Activated T-cell treated with anti-CD3 and anti-CD28 coated beads, Interleukin-2, amount 50 U/mL, for 24 hours (primary cell): ENCODE results near the gene RNF181.

Source experiments
- DNase-seq: peaks from one replicate; pipeline ENCODE4 v3.0.0-alpha.2; 2020
- H3K27ac Mint-ChIP-seq: 2 replicates; pipeline ENCODE4 v1.8.0; 2020; ENCODE audit warnings: mild to moderate bottlenecking, mixed read lengths
- H3K27me3 Mint-ChIP-seq: 2 replicates; pipeline ENCODE4 v1.8.0; 2020; ENCODE audit warnings: mixed read lengths
- H3K36me3 Mint-ChIP-seq: 2 replicates; pipeline ENCODE4 v1.8.0; 2020; ENCODE audit warnings: low read depth, mixed read lengths
- H3K4me1 Mint-ChIP-seq: 2 replicates; pipeline ENCODE4 v1.8.0; 2020; ENCODE audit warnings: low read depth, mixed read lengths
- H3K4me3 Mint-ChIP-seq: 2 replicates; pipeline ENCODE4 v1.8.0; 2020; ENCODE audit warnings: mild to moderate bottlenecking, moderate library complexity, mixed read lengths
- H3K9me3 Mint-ChIP-seq: 2 replicates; pipeline ENCODE4 v1.8.0; 2020; ENCODE audit warnings: mixed read lengths

RNF181 gene, protein sequence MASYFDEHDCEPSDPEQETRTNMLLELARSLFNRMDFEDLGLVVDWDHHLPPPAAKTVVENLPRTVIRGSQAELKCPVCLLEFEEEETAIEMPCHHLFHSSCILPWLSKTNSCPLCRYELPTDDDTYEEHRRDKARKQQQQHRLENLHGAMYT

DNA sequence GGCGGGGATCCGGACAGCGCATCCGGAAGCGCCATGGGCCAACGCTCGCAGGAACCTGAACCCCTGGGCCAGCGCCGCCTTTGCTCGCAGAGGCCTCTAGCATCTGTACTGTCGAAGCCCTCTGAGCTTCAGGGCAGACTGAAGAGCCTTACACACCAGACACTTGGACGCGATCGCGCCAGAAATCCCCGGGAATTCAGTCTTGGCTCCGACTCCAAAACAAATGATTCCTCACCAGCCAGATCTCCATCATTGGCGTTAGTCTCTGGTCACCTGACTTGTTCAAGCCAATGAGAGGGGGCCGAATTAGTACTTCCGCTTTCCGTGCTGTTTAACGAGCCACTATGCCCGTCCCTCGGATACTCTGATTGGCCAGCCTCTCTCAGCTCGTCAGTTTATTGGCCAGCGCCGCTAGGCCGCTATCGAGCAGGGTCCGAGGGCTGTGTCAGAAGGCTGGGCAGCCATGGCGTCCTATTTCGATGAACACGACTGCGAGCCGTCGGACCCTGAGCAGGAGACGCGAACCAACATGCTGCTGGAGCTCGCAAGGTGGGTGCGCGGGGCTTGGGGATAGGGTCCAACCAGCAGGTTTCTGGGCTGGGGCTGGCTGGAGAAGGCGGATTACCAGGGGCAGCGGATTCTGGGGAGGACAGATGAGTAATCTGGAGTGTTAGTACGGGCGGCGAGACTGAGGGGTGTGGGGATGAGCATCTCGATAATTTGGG lies at the start of gene RNF181:
Gene RNF181, plus strand, starts transcription at position 445 of the 725 bp plus-strand sequence. Its CDS starts 19 bp downstream, at position 464.
- Mint-ChIP-seq H3K4me3 (peak within 1 kb of the TSS; percentile 95), H3K27ac (peak within 1 kb of the TSS; percentile 96), H3K4me1 (peaks cover 40% of the 10 kb centered on the region), H3K27me3 (no peaks in the 10 kb centered on the region), H3K36me3 (peaks cover 52% of the 10 kb centered on the region), H3K9me3 (no peaks in the 10 kb centered on the region)
- DNase-seq, result peak; percentile 87

DNA sequence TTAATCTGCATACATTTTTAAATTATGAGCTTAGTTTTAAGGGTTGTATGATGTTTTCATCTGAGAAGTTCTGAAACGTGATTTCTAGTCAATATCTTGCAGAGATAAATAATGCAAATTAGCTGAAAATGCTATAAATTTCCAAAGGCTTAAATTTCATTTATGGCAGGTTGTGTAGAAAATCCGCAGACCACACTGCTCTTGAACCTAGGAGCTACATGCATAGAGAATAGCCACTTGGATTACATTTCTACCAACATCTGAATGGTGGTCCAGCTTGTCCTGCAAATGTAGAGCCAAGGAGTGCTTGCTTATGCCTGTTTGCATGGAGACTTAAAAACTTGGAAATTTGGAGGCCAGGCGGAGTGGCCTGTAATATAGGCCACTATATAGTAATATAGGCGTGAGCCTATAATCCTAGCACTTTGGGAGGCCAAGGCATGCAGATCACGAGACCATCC lies 49.7 kb upstream of the RNF181 start:
- Mint-ChIP-seq H3K9me3 (no peaks in the 10 kb centered on the region), H3K36me3 (peaks cover 93% of the 10 kb centered on the region), H3K4me3 (no peak overlapping the region), H3K4me1 (peaks cover 31% of the 10 kb centered on the region), H3K27ac (peak overlapping the region; percentile 99), H3K27me3 (no peaks in the 10 kb centered on the region)
- DNase-seq, result no peak

DNA sequence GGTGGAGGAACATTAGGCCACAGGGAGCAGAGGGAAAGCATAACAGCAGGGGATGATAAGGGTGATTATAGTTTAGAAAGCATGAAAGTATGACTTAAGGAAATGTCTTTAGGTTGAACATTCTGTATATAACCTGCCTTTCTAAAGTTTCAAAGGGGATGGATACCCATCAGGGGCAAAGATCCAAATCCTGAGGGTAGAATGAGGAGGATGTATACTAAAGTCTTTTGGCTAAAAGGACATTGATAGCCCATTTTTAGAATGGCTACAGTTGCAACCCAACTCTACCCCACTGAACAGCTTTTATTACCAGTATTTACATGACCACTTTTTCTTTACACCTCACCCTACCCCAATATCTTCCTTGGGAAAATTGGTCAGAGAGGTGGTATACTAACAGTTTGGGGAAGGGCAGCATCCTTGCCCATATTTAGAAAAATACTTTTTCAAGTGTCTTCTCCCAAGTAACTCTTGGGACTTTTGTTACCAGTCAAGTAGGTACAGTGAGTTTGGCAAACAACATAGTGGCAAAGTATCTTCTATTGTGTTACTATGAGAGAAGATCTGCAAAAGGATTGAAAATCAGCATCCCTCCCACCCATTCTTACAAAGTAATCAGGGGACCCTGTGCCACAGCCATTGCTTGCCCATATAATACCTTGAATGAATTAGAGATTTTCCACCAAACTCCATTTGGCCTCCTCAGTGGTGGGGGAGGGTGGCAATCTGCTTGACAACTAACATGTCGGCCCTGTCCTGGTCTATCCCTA lies 48.3 kb upstream of the RNF181 start:
- Mint-ChIP-seq H3K36me3 (peaks cover 93% of the 10 kb centered on the region), H3K27me3 (no peaks in the 10 kb centered on the region), H3K9me3 (no peaks in the 10 kb centered on the region), H3K27ac (peak overlapping the region; percentile 99), H3K4me1 (peaks cover 22% of the 10 kb centered on the region), H3K4me3 (peak overlapping the region; percentile 36)
- no peak for DNase-seq

- DNase-seq, result no peak
- Mint-ChIP-seq H3K36me3 (peaks cover 93% of the 10 kb centered on the region), H3K4me3 (no peak overlapping the region), H3K27me3 (no peaks in the 10 kb centered on the region), H3K9me3 (no peaks in the 10 kb centered on the region), H3K27ac (peak overlapping the region; percentile 66), H3K4me1 (peaks cover 14% of the 10 kb centered on the region)
These were observed 47.5 kb upstream of the RNF181 start for GRCh38 chr2:85547859-85548607.

DNA sequence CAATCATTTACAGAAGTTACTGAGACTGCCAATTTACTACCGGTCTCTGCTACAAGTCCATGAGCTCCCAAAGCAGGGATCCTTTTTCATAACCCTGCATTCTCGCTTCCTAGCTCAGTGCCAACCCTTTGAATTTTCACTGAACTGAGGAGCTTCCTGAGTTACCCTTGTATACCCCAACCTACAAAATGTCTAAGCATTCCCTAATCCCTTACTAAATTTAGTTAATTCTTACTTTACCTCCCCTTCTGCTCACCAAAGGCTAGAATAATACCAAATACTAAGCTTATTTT lies 47.0 kb upstream of the RNF181 start:
- Mint-ChIP-seq H3K4me1 (peaks cover 10% of the 10 kb centered on the region), H3K36me3 (peaks cover 93% of the 10 kb centered on the region)

GRCh38 chr2:85549095-85549494 lies 46.5 kb upstream of the RNF181 start:
- H3K36me3 Mint-ChIP-seq, result peaks cover 93% of the 10 kb centered on the region
- DNase-seq, result no peak
- no peaks in the 10 kb centered on the region for H3K9me3 Mint-ChIP-seq
- no peaks in the 10 kb centered on the region for H3K27me3 Mint-ChIP-seq
- peak overlapping the region; percentile 66 for H3K27ac Mint-ChIP-seq
- H3K4me3 Mint-ChIP-seq, result no peak overlapping the region
- peaks cover 7% of the 10 kb centered on the region for H3K4me1 Mint-ChIP-seq

More for the DNA sequence above, 47.0 kb upstream of the RNF181 start:
- DNase-seq, result no peak
- Mint-ChIP-seq H3K27ac (peak overlapping the region; percentile 66), H3K4me3 (no peak overlapping the region), H3K27me3 (no peaks in the 10 kb centered on the region), H3K9me3 (no peaks in the 10 kb centered on the region)

- Mint-ChIP-seq H3K9me3 (no peaks in the 10 kb centered on the region), H3K27ac (peak overlapping the region; percentile 57), H3K4me1 (peaks cover 4% of the 10 kb centered on the region), H3K4me3 (no peak overlapping the region), H3K27me3 (no peaks in the 10 kb centered on the region), H3K36me3 (peaks cover 93% of the 10 kb centered on the region)
- no peak for DNase-seq
These were observed 45.7 kb upstream of the RNF181 start for GRCh38 chr2:85549826-85550225.

- no peak overlapping the region for H3K27ac Mint-ChIP-seq
- peaks cover 6% of the 10 kb centered on the region for H3K4me1 Mint-ChIP-seq
These were observed 45.1 kb upstream of the RNF181 start for GRCh38 chr2:85550486-85550885.

GRCh38 chr2:85551698-85552678 lies 43.6 kb upstream of the RNF181 start:
- H3K4me1 Mint-ChIP-seq, result peaks cover 6% of the 10 kb centered on the region
- DNase-seq, result peak; percentile 87
- H3K36me3 Mint-ChIP-seq, result peaks cover 91% of the 10 kb centered on the region
- peak overlapping the region; percentile 18 for H3K27ac Mint-ChIP-seq
- no peaks in the 10 kb centered on the region for H3K9me3 Mint-ChIP-seq
- no peak overlapping the region for H3K4me3 Mint-ChIP-seq
- no peaks in the 10 kb centered on the region for H3K27me3 Mint-ChIP-seq

More at GRCh38 chr2:85550486-85550885, 45.1 kb upstream of the RNF181 start:
- Mint-ChIP-seq H3K27me3 (no peaks in the 10 kb centered on the region), H3K9me3 (no peaks in the 10 kb centered on the region), H3K4me3 (no peak overlapping the region), H3K36me3 (peaks cover 92% of the 10 kb centered on the region)
- DNase-seq, result no peak

- Mint-ChIP-seq H3K27me3 (no peaks in the 10 kb centered on the region), H3K9me3 (no peaks in the 10 kb centered on the region), H3K36me3 (peaks cover 94% of the 10 kb centered on the region), H3K27ac (no peak overlapping the region), H3K4me1 (peaks cover 11% of the 10 kb centered on the region), H3K4me3 (no peak overlapping the region)
- DNase-seq, result no peak
These were observed 42.4 kb upstream of the RNF181 start for GRCh38 chr2:85553184-85553583.

DNA sequence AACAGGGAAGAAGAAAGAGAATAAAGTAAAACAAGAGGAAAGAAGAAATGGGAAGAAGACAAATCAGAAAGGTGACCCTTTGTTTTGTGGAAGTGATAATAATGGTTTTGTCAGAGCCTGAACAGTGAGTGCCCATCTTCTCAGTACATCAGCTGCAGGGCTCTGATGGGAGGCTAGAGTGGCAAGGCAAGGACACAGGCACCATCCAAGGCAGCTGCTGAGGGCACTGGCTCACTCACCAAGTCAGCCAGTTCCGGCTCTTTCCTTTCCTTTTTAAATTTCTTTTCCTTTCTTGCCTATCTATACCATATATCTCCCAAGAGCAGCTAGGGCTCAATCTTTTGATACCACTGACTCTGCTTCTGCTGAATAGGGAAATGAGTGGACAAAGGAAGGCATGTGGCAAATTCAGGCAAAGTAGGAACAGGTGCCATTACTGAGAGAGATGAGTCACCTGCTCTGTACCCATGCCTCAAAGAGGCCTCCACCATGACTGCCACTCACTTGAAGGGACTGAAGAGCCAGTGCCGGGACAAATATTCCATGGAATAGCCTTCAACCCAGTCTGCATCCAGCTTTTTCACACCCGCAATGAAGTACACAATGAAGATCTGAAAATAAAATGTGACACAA lies 40.4 kb upstream of the RNF181 start:
- H3K9me3 Mint-ChIP-seq, result no peaks in the 10 kb centered on the region
- no peak overlapping the region for H3K4me3 Mint-ChIP-seq
- no peak for DNase-seq
- H3K27me3 Mint-ChIP-seq, result no peaks in the 10 kb centered on the region
- H3K36me3 Mint-ChIP-seq, result peaks cover 93% of the 10 kb centered on the region
- peaks cover 29% of the 10 kb centered on the region for H3K4me1 Mint-ChIP-seq
- H3K27ac Mint-ChIP-seq, result peak overlapping the region; percentile 18

DNA sequence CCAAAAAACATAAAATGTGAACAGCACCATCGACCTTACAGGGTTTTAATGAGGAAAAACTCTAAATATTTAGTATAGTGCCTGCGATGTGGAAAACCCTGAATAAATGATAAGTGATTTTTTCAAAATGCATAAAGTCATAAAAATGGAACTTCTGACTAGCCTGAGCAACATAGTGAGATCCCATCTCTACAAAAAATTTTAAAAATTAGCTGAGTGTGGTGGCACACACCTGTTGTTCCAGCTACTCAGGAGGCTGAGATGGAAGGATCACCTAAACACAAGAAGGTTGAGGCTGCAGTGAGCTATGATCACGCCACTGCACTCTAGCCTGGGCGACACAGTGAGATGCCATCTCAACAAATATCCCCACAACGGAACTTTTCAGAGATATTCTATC lies 38.4 kb upstream of the RNF181 start:
- Mint-ChIP-seq H3K36me3 (peaks cover 81% of the 10 kb centered on the region), H3K27ac (no peak overlapping the region), H3K9me3 (no peaks in the 10 kb centered on the region), H3K4me3 (no peak overlapping the region), H3K4me1 (peaks cover 37% of the 10 kb centered on the region), H3K27me3 (no peaks in the 10 kb centered on the region)
- no peak for DNase-seq

- peak overlapping the region; percentile 53 for H3K27ac Mint-ChIP-seq
These were observed 37.4 kb upstream of the RNF181 start for GRCh38 chr2:85558160-85558559.

More at GRCh38 chr2:85558160-85558559, 37.4 kb upstream of the RNF181 start:
- Mint-ChIP-seq H3K27me3 (no peaks in the 10 kb centered on the region), H3K4me3 (no peak overlapping the region), H3K4me1 (peaks cover 38% of the 10 kb centered on the region), H3K36me3 (peaks cover 71% of the 10 kb centered on the region), H3K9me3 (no peaks in the 10 kb centered on the region)
- DNase-seq, result no peak
